Natural killer cell (primary cell): ENCODE data around the gene RCL1. TPM values are rescaled to one million over a fixed set of nuclear protein-coding genes. Genes with fewer than 3 reads are reported as not detected.

Experiments
- ATAC-seq, 3 donors: fragments of 150-1000 bp in 2 of 3; fragments of 200-7000 bp in 1 of 3; cut with Tn5 transposase; 1 replicate in 1 of 3; 2 replicates in 2 of 3; pipeline ENCODE4 v1.10.0; 2021; ENCODE audit warnings: mild to moderate bottlenecking in 2 of 3, moderate library complexity in 2 of 3
- DNase-seq, 2 donors: peaks; one replicate each; pipeline versions ENCODE4 v3.0.0 to v3.0.0-alpha.2; 2013 to 2021; ENCODE audit warnings: mixed read lengths in 1 of 2
- H3K27ac ChIP-seq: one replicate; pipeline ENCODE4 v1.5.1; 2013; ENCODE audit warnings: mild to moderate bottlenecking, low read length
- H3K27me3 ChIP-seq: one replicate; pipeline ENCODE4 v1.6.1; 2013; ENCODE audit warnings: low read length; ENCODE audit not compliant: control insufficient read depth, insufficient read depth
- H3K36me3 ChIP-seq: one replicate; pipeline ENCODE4 v1.6.1; 2013; ENCODE audit warnings: low read length; ENCODE audit not compliant: control insufficient read depth, insufficient read depth
- H3K4me1 ChIP-seq: one replicate; pipeline ENCODE4 v1.6.1; 2013; ENCODE audit warnings: low read length; ENCODE audit not compliant: control insufficient read depth, insufficient read depth
- H3K4me3 ChIP-seq: one replicate; pipeline ENCODE4 v1.5.1; 2013; ENCODE audit warnings: low read length
- H3K9me3 ChIP-seq: one replicate; pipeline ENCODE4 v1.6.1; 2013; ENCODE audit warnings: low read length; ENCODE audit not compliant: control insufficient read depth, insufficient read depth
- H3K27ac Mint-ChIP-seq, 2 donors: one replicate each; pipeline ENCODE4 v1.8.0; 2022; ENCODE audit warnings: mild to moderate bottlenecking in 2 of 2, mixed read lengths in 2 of 2, moderate library complexity in 1 of 2
- H3K27me3 Mint-ChIP-seq, 2 donors: one replicate each; pipeline ENCODE4 v1.8.0; 2022; ENCODE audit warnings: low read depth in 2 of 2, mixed read lengths in 2 of 2
- H3K36me3 Mint-ChIP-seq: one replicate; pipeline ENCODE4 v1.8.0; 2022; ENCODE audit warnings: mixed read lengths
- H3K4me1 Mint-ChIP-seq, 2 donors: one replicate each; pipeline ENCODE4 v1.8.0; 2022; ENCODE audit warnings: mixed read lengths in 2 of 2
- H3K4me3 Mint-ChIP-seq: one replicate; pipeline ENCODE4 v1.8.0; 2022; ENCODE audit warnings: mild to moderate bottlenecking, moderate library complexity, mixed read lengths
- H3K9me3 Mint-ChIP-seq, 2 donors: one replicate each; pipeline ENCODE4 v1.8.0; 2022; ENCODE audit warnings: mixed read lengths in 2 of 2
- CTCF ChIP-seq: fragments of 200-600 bp; IDR thresholded peaks from one replicate; pipeline ENCODE4 v1.8.0; 2022; ENCODE audit warnings: antibody characterized with exemption
- WGBS: methylation state at CpG from one replicate; pipeline ENCODE4 v1.1.7; 2013; ENCODE audit warnings: missing lambda C conversion rate; ENCODE audit not compliant: insufficient coverage; 5-methylcytosine and 5-hydroxymethylcytosine counted together
- intact Hi-C: fragments of 100-400 bp; cut with micrococcal nuclease; formaldehyde crosslinking; loops from one replicate; pipeline ENCODE4 v1.14.2; 2022
- total RNA-seq, 4 donors: library from RNA; stranded (reverse); fragments of 120-200 nt in 1 of 4; gene quantifications; one replicate each; pipeline versions ENCODE4 v1.2.3 to v1.2.4, GENCODE V29; 2013 to 2022

The RCL1 gene
- total RNA-seq, 3 donors from 2014 or later (not counting 1 experiment from before 2014, with no cell fraction given) = 18.1 to 26.3 (median 23.0) TPM

GRCh38 chr9:4786599-4786998 lies 6.1 kb upstream of the RCL1 start:
- peaks cover 0 to 5% of the 10 kb centered on the region in 2 donors for H3K4me1 Mint-ChIP-seq
- H3K27me3 ChIP-seq = no peaks in the 10 kb centered on the region
- no peak overlapping the region for H3K27ac ChIP-seq
- no peak for TF ChIP-seq CTCF
- H3K4me3 ChIP-seq = no peak overlapping the region
- no peaks in the 10 kb centered on the region for H3K9me3 Mint-ChIP-seq
- intact Hi-C loops = no loop called here
- ATAC-seq (no peak), DNase-seq (no peak)
- H3K27ac Mint-ChIP-seq = no peak overlapping the region
- H3K9me3 ChIP-seq = no peaks in the 10 kb centered on the region
- peaks cover 27 to 60% of the 10 kb centered on the region in 2 donors for H3K27me3 Mint-ChIP-seq
- no peaks in the 10 kb centered on the region for H3K36me3 ChIP-seq
- H3K36me3 Mint-ChIP-seq = no peaks in the 10 kb centered on the region
- H3K4me3 Mint-ChIP-seq = no peak overlapping the region
- peaks cover under 1% of the 10 kb centered on the region for H3K4me1 ChIP-seq
- whole genome bisulfite sequencing = 98% methylated on average over 4 of the region's 4 CpGs

- Mint-ChIP-seq H3K27me3 (peaks cover 27 to 60% of the 10 kb centered on the region in 2 donors), H3K4me1 (peaks cover 11 to 12% of the 10 kb centered on the region in 2 donors), H3K9me3 (no peaks in the 10 kb centered on the region), H3K4me3 (no peak overlapping the region), H3K27ac (no peak overlapping the region), H3K36me3 (no peaks in the 10 kb centered on the region)
- TF ChIP-seq CTCF = no peak
- peaks cover 9% of the 10 kb centered on the region for H3K4me1 ChIP-seq
- no peak overlapping the region for H3K4me3 ChIP-seq
- H3K27me3 ChIP-seq = no peaks in the 10 kb centered on the region
- no peak overlapping the region for H3K27ac ChIP-seq
- intact Hi-C loops = no loop called here
- ATAC-seq (no peak), DNase-seq (no peak)
- H3K36me3 ChIP-seq = no peaks in the 10 kb centered on the region
- H3K9me3 ChIP-seq = no peaks in the 10 kb centered on the region
- WGBS = 89% methylated on average over 1 of the region's 1 CpG
These were observed 4.9 kb upstream of the RCL1 start for GRCh38 chr9:4787876-4788275.

- Histone ChIP-seq H3K27me3 (no peaks in the 10 kb centered on the region), H3K4me1 (peaks cover 14% of the 10 kb centered on the region), H3K27ac (no peak overlapping the region), H3K9me3 (no peaks in the 10 kb centered on the region), H3K4me3 (no peak overlapping the region), H3K36me3 (no peaks in the 10 kb centered on the region)
- no peak for TF ChIP-seq CTCF
- intact Hi-C loops = no loop called here
- Mint-ChIP-seq H3K4me3 (no peak overlapping the region), H3K27ac (no peak overlapping the region), H3K4me1 (peaks cover 15 to 17% of the 10 kb centered on the region in 2 donors), H3K9me3 (no peaks in the 10 kb centered on the region), H3K27me3 (peaks cover 27 to 60% of the 10 kb centered on the region in 2 donors), H3K36me3 (no peaks in the 10 kb centered on the region)
- DNase-seq (no peak), ATAC-seq (no peak)
- 93% methylated on average over 5 of the region's 6 CpGs for WGBS
These were observed 4.0 kb upstream of the RCL1 start for GRCh38 chr9:4788703-4789102.

GRCh38 chr9:4792054-4792571 lies 631 bp upstream of the RCL1 start:
- Mint-ChIP-seq H3K9me3 (no peaks in the 10 kb centered on the region), H3K27me3 (peaks cover 10 to 34% of the 10 kb centered on the region in 2 donors), H3K4me3 (peak overlapping the region; percentile 94), H3K27ac (peak overlapping the region; percentile 89), H3K36me3 (no peaks in the 10 kb centered on the region), H3K4me1 (peaks cover 22 to 24% of the 10 kb centered on the region in 2 donors)
- TF ChIP-seq CTCF = no peak
- intact Hi-C loops = loop anchor here (1.0 to 5.0 kb wide), 5 partner anchors 29 to 835 kb away; partner anchors contain the start of genes AK3, CDC37L1, JAK2 and RIC1
- ATAC-seq = peak; percentile 19 to 25 (median 22)
- no peak for DNase-seq
- WGBS = 5% methylated on average over 23 of the region's 23 CpGs
- Histone ChIP-seq H3K27me3 (no peaks in the 10 kb centered on the region), H3K4me3 (peak overlapping the region; percentile 63), H3K9me3 (no peaks in the 10 kb centered on the region), H3K27ac (peak overlapping the region; percentile 32), H3K36me3 (no peaks in the 10 kb centered on the region), H3K4me1 (peaks cover 21% of the 10 kb centered on the region)
